ENCODE data around the gene PNPLA7. TPM values are rescaled to one million over a fixed set of nuclear protein-coding genes. Genes with fewer than 3 reads are reported as not detected.

The PNPLA7 gene
- total RNA-seq, 1 experiment from 2014 or later, result 1.8 TPM

GRCh38 chr9:137494104-137494544 lies 56.1 kb downstream of the PNPLA7 start:
- POLR2A ChIA-PET, result no interaction called here
- no peaks in the 10 kb centered on the region for H3K36me3 ChIP-seq (ENCODE audit: control insufficient read depth in 1 of 2, insufficient read depth in 2 of 2, low read length in 2 of 2)
- H3K9me3 ChIP-seq (ENCODE audit: control insufficient read depth in 1 of 2, insufficient read depth in 1 of 2, low read depth in 1 of 2, low read length in 2 of 2), result no peaks in the 10 kb centered on the region; a peak in 1 of 4 replicates
- no peak overlapping the region for H3K4me3 ChIP-seq (replicated peaks in 1 of 2; ENCODE audit: low read depth in 1 of 2, low read length in 2 of 2)
- H3K9ac ChIP-seq (ENCODE audit: low read length), result no peak overlapping the region
- intact Hi-C loops (cut with micrococcal nuclease), result no loop called here
- TF ChIP-seq CTCF (IDR thresholded peaks at IDR 0.05 in 2 of 3, conservative IDR thresholded peaks at IDR 0.05 in 1 of 3; ENCODE audit: borderline replicate concordance in 1 of 3, insufficient read depth in 1 of 3, low read depth in 2 of 3, low read length in 2 of 3) (no peak), ZFX (IDR thresholded peaks at IDR 0.05) (no peak), ATF3 (IDR thresholded peaks at IDR 0.05) (no peak), JUND (IDR thresholded peaks at IDR 0.05) (no peak), SRF (IDR thresholded peaks at IDR 0.05; ENCODE audit: low read depth) (no peak), ZBTB33 (IDR thresholded peaks at IDR 0.05; ENCODE audit: extremely low read depth, insufficient replicate concordance, low read length) (no peak), FOSL1 (IDR thresholded peaks at IDR 0.05; ENCODE audit: low read depth) (no peak), EZH2 (IDR thresholded peaks at IDR 0.05) (no peak), SP1 (IDR thresholded peaks at IDR 0.05; ENCODE audit: low read depth) (no peak), YY1 (IDR thresholded peaks at IDR 0.05; ENCODE audit: extremely low read depth, insufficient replicate concordance, low read depth, low read length) (no peak), RAD21 (IDR thresholded peaks at IDR 0.05; ENCODE audit: low read depth) (no peak), POLR2A (IDR thresholded peaks at IDR 0.05; ENCODE audit: borderline replicate concordance, extremely low read depth, insufficient read depth, insufficient read length) (no peak)
- no peak overlapping the region; the same call in 1 of the 2 replicates for H3K27ac ChIP-seq (ENCODE audit: low read depth, low read length)
- no peaks in the 10 kb centered on the region for H3K27me3 ChIP-seq (ENCODE audit: insufficient read depth, low read length)
- ATAC-seq (no peak), DNase-seq (ENCODE audit: low read depth, low spot score) (no peak)
- H3K4me2 ChIP-seq (ENCODE audit: low read length), result no peak overlapping the region
- H3K4me1 ChIP-seq (ENCODE audit: control insufficient read depth in 1 of 2, insufficient read depth in 2 of 2, low read length in 2 of 2), result peaks cover 2 to 19% of the 10 kb centered on the region in 2 experiments; a peak in 3 of 4 replicates
- BruUV-seq (replicated peaks), result no TSS peak
- H2AFZ ChIP-seq (ENCODE audit: low read depth, low read length, poor library complexity, severe bottlenecking), result no peak overlapping the region
- H3K9me2 ChIP-seq (ENCODE audit: insufficient read depth), result no peaks in the 10 kb centered on the region
- no peaks in the 10 kb centered on the region for H4K20me1 ChIP-seq (ENCODE audit: insufficient read depth)
- CTCF ChIA-PET, result no interaction called here
- RAD21 ChIA-PET (ENCODE audit: low non-redundant PET in 1 of 2, low total read pairs in 2 of 2, uncharacterized antibody in 2 of 2, unreplicated experiment in 2 of 2), result no interaction called here
- H3K79me2 ChIP-seq (ENCODE audit: insufficient read depth, low read length), result no peaks in the 10 kb centered on the region
